ENCODE results near the gene RND2. TPM values are rescaled to one million over a fixed set of nuclear protein-coding genes. Genes with fewer than 3 reads are reported as not detected.

RND2 gene
- total and polyA plus RNA-seq, 2 of the 13 experiments (the other 11 are each of a cell fraction or from before 2014, with no cell fraction given) = 0.05 to 0.11 TPM

GRCh38 chr17:43024407-43025289 is at the start of gene RND2 (continued):
- TF ChIP-seq RORA (CRISPR knock-in tag; IDR thresholded peaks at IDR 0.05) = no peak
- TF ChIP-seq MZF1 (CRISPR knock-in tag; IDR thresholded peaks at IDR 0.05; ENCODE audit: borderline replicate concordance) = no peak
- TF ChIP-seq, protein P1, sequence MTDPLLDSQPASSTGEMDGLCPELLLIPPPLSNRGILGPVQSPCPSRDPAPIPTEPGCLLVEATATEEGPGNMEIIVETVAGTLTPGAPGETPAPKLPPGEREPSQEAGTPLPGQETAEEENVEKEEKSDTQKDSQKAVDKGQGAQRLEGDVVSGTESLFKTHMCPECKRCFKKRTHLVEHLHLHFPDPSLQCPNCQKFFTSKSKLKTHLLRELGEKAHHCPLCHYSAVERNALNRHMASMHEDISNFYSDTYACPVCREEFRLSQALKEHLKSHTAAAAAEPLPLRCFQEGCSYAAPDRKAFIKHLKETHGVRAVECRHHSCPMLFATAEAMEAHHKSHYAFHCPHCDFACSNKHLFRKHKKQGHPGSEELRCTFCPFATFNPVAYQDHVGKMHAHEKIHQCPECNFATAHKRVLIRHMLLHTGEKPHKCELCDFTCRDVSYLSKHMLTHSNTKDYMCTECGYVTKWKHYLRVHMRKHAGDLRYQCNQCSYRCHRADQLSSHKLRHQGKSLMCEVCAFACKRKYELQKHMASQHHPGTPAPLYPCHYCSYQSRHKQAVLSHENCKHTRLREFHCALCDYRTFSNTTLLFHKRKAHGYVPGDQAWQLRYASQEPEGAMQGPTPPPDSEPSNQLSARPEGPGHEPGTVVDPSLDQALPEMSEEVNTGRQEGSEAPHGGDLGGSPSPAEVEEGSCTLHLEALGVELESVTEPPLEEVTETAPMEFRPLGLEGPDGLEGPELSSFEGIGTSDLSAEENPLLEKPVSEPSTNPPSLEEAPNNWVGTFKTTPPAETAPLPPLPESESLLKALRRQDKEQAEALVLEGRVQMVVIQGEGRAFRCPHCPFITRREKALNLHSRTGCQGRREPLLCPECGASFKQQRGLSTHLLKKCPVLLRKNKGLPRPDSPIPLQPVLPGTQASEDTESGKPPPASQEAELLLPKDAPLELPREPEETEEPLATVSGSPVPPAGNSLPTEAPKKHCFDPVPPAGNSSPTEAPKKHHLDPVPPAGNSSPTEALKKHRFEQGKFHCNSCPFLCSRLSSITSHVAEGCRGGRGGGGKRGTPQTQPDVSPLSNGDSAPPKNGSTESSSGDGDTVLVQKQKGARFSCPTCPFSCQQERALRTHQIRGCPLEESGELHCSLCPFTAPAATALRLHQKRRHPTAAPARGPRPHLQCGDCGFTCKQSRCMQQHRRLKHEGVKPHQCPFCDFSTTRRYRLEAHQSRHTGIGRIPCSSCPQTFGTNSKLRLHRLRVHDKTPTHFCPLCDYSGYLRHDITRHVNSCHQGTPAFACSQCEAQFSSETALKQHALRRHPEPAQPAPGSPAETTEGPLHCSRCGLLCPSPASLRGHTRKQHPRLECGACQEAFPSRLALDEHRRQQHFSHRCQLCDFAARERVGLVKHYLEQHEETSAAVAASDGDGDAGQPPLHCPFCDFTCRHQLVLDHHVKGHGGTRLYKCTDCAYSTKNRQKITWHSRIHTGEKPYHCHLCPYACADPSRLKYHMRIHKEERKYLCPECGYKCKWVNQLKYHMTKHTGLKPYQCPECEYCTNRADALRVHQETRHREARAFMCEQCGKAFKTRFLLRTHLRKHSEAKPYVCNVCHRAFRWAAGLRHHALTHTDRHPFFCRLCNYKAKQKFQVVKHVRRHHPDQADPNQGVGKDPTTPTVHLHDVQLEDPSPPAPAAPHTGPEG (CRISPR knock-in tag; IDR thresholded peaks at IDR 0.05) = 0 out of 2 replicates have a peak, but pooled peaks have one; percentile 30
- TF ChIP-seq, protein P2, sequence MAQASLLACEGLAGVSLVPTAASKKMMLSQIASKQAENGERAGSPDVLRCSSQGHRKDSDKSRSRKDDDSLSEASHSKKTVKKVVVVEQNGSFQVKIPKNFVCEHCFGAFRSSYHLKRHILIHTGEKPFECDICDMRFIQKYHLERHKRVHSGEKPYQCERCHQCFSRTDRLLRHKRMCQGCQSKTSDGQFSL (CRISPR knock-in tag; IDR thresholded peaks at IDR 0.05) = peak; percentile 47; the same call in 1 of the 2 replicates
- TF ChIP-seq ZNF572 (CRISPR knock-in tag; IDR thresholded peaks at IDR 0.05) = 0 out of 2 replicates have a peak, but pooled peaks have one; percentile 65
- TF ChIP-seq, protein P3, sequence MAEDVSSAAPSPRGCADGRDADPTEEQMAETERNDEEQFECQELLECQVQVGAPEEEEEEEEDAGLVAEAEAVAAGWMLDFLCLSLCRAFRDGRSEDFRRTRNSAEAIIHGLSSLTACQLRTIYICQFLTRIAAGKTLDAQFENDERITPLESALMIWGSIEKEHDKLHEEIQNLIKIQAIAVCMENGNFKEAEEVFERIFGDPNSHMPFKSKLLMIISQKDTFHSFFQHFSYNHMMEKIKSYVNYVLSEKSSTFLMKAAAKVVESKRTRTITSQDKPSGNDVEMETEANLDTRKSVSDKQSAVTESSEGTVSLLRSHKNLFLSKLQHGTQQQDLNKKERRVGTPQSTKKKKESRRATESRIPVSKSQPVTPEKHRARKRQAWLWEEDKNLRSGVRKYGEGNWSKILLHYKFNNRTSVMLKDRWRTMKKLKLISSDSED (CRISPR knock-in tag; IDR thresholded peaks at IDR 0.05) = no peak
- TF ChIP-seq ATAD3A (CRISPR knock-in tag; IDR thresholded peaks at IDR 0.05) = 0 out of 2 replicates have a peak, but pooled peaks have one; percentile 84
- no peak for TF ChIP-seq MAZ (IDR thresholded peaks at IDR 0.05; ENCODE audit: borderline replicate concordance, low read depth, low read length)
- TF ChIP-seq MAZ (CRISPR knock-in tag; IDR thresholded peaks at IDR 0.05; ENCODE audit: low read depth) = peak; percentile 52; the same call in 1 of the 2 replicates
- no peak for TF ChIP-seq FOSL1 (CRISPR knock-in tag; IDR thresholded peaks at IDR 0.05; ENCODE audit: borderline replicate concordance)
- TF ChIP-seq, protein P4, sequence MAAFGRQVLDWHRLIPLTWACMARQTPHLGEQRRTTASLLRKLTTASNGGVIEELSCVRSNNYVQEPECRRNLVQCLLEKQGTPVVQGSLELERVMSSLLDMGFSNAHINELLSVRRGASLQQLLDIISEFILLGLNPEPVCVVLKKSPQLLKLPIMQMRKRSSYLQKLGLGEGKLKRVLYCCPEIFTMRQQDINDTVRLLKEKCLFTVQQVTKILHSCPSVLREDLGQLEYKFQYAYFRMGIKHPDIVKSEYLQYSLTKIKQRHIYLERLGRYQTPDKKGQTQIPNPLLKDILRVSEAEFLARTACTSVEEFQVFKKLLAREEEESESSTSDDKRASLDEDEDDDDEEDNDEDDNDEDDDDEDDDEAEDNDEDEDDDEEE (CRISPR knock-in tag; IDR thresholded peaks at IDR 0.05) = no peak
- TF ChIP-seq SNRNP70 (IDR thresholded peaks at IDR 0.05; ENCODE audit: low read depth, low read length) = no peak
- TF ChIP-seq ZNF30 (CRISPR knock-in tag; IDR thresholded peaks at IDR 0.05) = no peak
- no peak for TF ChIP-seq NR1H2 (CRISPR knock-in tag; IDR thresholded peaks at IDR 0.05; ENCODE audit: borderline replicate concordance, low read depth)
- peak; percentile 77; the same call in 1 of the 2 replicates for TF ChIP-seq ZBTB26 (CRISPR knock-in tag; IDR thresholded peaks at IDR 0.05; ENCODE audit: borderline replicate concordance)

Measured in HepG2 (cell line).